ENCODE measurements around the gene ZNF101. TPM values are rescaled to one million over a fixed set of nuclear protein-coding genes. Genes with fewer than 3 reads are reported as not detected.

Gene ZNF101
- polyA plus RNA-seq (ENCODE audit: insufficient read length), result 19.7 TPM
- long read RNA-seq, donor 1, full-length matches to known transcripts, result 4 of 4 reads
- long read RNA-seq, donor 1, partial matches to known transcripts, result 0 of 4 reads
- long read RNA-seq, donor 1, other reads (novel, unspliced or antisense), result 0 of 4 reads
- long read RNA-seq, donor 2, result 0 reads
- long read RNA-seq, donor 3, full-length matches to known transcripts, result 3 of 3 reads
- long read RNA-seq, donor 3, partial matches to known transcripts, result 0 of 3 reads
- long read RNA-seq, donor 3, other reads (novel, unspliced or antisense), result 0 of 3 reads
- long read RNA-seq, donor 4, result 0 reads
- long read RNA-seq, donor 5, partial matches to known transcripts, result 0 of 1 reads
- long read RNA-seq, donor 5, other reads (novel, unspliced or antisense), result 0 of 1 reads
- long read RNA-seq, donor 6, full-length matches to known transcripts, result 2 of 2 reads
- long read RNA-seq, donor 6, partial matches to known transcripts, result 0 of 2 reads
- long read RNA-seq, donor 6, other reads (novel, unspliced or antisense), result 0 of 2 reads
- long read RNA-seq, donor 7, full-length matches to known transcripts, result 4 of 4 reads
- long read RNA-seq, donor 7, partial matches to known transcripts, result 0 of 4 reads
- long read RNA-seq, donor 7, other reads (novel, unspliced or antisense), result 0 of 4 reads
- long read RNA-seq, donor 8, full-length matches to known transcripts, result 1 of 1 reads
- long read RNA-seq, donor 8, partial matches to known transcripts, result 0 of 1 reads
- long read RNA-seq, donor 8, other reads (novel, unspliced or antisense), result 0 of 1 reads

- DNase-seq, result peak; percentile 93
These were observed at the start of gene ZNF101 for GRCh38 chr19:19668230-19669012. TSS of gene ZNF101 (plus strand) at chr19:19668839. CDS start at chr19:19668964, 125 bp downstream.

GRCh38 chr19:19619181-19619848, 49.3 kb upstream of the ZNF101 start:
- DNase-seq, result no peak

GRCh38 chr19:19619849-19620210, 48.8 kb upstream of the ZNF101 start:
- no peak for DNase-seq

GRCh38 chr19:19623383-19623782, 45.3 kb upstream of the ZNF101 start:
- no peak for DNase-seq

GRCh38 chr19:19624032-19624570, 44.5 kb upstream of the ZNF101 start:
- DNase-seq, result no peak

- no peak for DNase-seq
These were observed 41.8 kb upstream of the ZNF101 start for GRCh38 chr19:19626516-19627472.

GRCh38 chr19:19627621-19628500, 40.8 kb upstream of the ZNF101 start, which contains the start of gene LPAR2:
TSS of gene LPAR2 (minus strand) at chr19:19628220. CDS start at chr19:19627275, 945 bp downstream.
- peak; percentile 45 for DNase-seq

GRCh38 chr19:19628501-19629134, 40.0 kb upstream of the ZNF101 start:
- peak; percentile 75 for DNase-seq

- no peak for DNase-seq
These were observed 38.6 kb upstream of the ZNF101 start for GRCh38 chr19:19630062-19630414.

GRCh38 chr19:19630426-19630825, 38.2 kb upstream of the ZNF101 start:
- no peak for DNase-seq

GRCh38 chr19:19631346-19631745, 37.3 kb upstream of the ZNF101 start:
- no peak for DNase-seq

GRCh38 chr19:19632661-19633060, 36.0 kb upstream of the ZNF101 start:
- DNase-seq, result no peak

GRCh38 chr19:19633711-19634515, 34.7 kb upstream of the ZNF101 start:
- no peak for DNase-seq

GRCh38 chr19:19634516-19635312, 33.9 kb upstream of the ZNF101 start:
- DNase-seq, result no peak

GRCh38 chr19:19635313-19635702, 33.3 kb upstream of the ZNF101 start:
- DNase-seq, result no peak

- no peak for DNase-seq
These were observed 32.0 kb upstream of the ZNF101 start for GRCh38 chr19:19636573-19637185.

- DNase-seq, result no peak
These were observed 31.5 kb upstream of the ZNF101 start for GRCh38 chr19:19637186-19637522.

Measured in left kidney (tissue), 8 donors.